HCT116 (cell line): Measurements from ENCODE around the gene KCNH5. TPM values are rescaled to one million over a fixed set of nuclear protein-coding genes. Genes with fewer than 3 reads are reported as not detected.

Experiments used
- ATAC-seq: fragments of 200-7000 bp; cut with Tn5 transposase; 2 replicates; pipeline ENCODE4 v1.9.1; 2020; ENCODE audit warnings: mild to moderate bottlenecking, moderate library complexity
- BruUV-seq: library from RNA; stranded (reverse); fragments of 400-500 nt; replicated peaks from 2 replicates; lab custom pipeline; 2021; lab: Mats Ljungman, UMichigan
- CTCF ChIA-PET: fragments of 300-600 bp; sonication (Branson Sonifier 250); formaldehyde crosslinking; loops from one replicate; lab custom pipeline; 2021; ENCODE audit warnings: antibody characterized with exemption; lab: Charles Lee
- POLR2A ChIA-PET: fragments of 300-600, 350-600 bp; sonication (Branson Sonifier 250); formaldehyde crosslinking; loops from one replicate; lab custom pipeline; 2021; ENCODE audit warnings: antibody characterized with exemption; lab: Charles Lee
- RAD21 ChIA-PET, 2 experiments: fragments of 300-600 bp; sonication (Branson Sonifier 250); formaldehyde crosslinking; loops; one replicate each; lab custom pipeline; 2023; ENCODE audit warnings: low total read pairs in 2 of 2; ENCODE audit not compliant: uncharacterized antibody in 2 of 2, unreplicated experiment in 2 of 2, low non-redundant PET in 1 of 2; lab: Charles Lee
- DNase-seq: peaks from one replicate; pipeline ENCODE4 v3.0.0-alpha.2; 2010; ENCODE audit warnings: low read depth, low spot score
- H2AFZ ChIP-seq: fragments of 200-600 bp; shearing (Covaris generic), sonication (generic); 2 replicates; pipeline ENCODE4 v1.6.1; 2017; ENCODE audit warnings: low read depth, mixed run types, mixed read lengths, antibody characterized with exemption, low read length; ENCODE audit not compliant: poor library complexity, severe bottlenecking
- H3K27ac ChIP-seq: 2 replicates; pipeline ENCODE4 v1.5.1; 2012; ENCODE audit warnings: low read depth, low read length
- H3K27me3 ChIP-seq: fragments of 200-600 bp; sonication (generic); 2 replicates; pipeline ENCODE4 v1.6.1; 2016; ENCODE audit warnings: mixed run types, low read length, mixed read lengths; ENCODE audit not compliant: insufficient read depth
- H3K36me3 ChIP-seq, 2 experiments: fragments of 200-500 bp in 1 of 2; fragments of 200-600 bp in 1 of 2; sonication (Bioruptor generic) in 1 of 2; sonication (generic) in 1 of 2; 2 replicates each; pipeline versions ENCODE4 v1.5.1 to v1.6.1; 2014 to 2016; ENCODE audit warnings: low read length in 2 of 2, inconsistent platforms in 1 of 2, mixed read lengths in 1 of 2, mixed run types in 1 of 2; ENCODE audit not compliant: insufficient read depth in 2 of 2, control insufficient read depth in 1 of 2
- H3K4me1 ChIP-seq, 2 experiments: fragments of 200-600 bp in 1 of 2; sonication (generic) in 1 of 2; 2 replicates each; pipeline versions ENCODE4 v1.5.1 to v1.6.1; 2012 to 2017; ENCODE audit warnings: low read length in 2 of 2, inconsistent platforms in 1 of 2, mild to moderate bottlenecking in 1 of 2, mixed read lengths in 1 of 2, mixed run types in 1 of 2, moderate library complexity in 1 of 2; ENCODE audit not compliant: insufficient read depth in 2 of 2, control insufficient read depth in 1 of 2
- H3K4me2 ChIP-seq: fragments of 200-600 bp; sonication (generic); 2 replicates; pipeline ENCODE4 v1.6.1; 2017; ENCODE audit warnings: mixed run types, low read length, mixed read lengths
- H3K4me3 ChIP-seq, 2 experiments: fragments of 200-600 bp in 1 of 2; sonication (generic) in 1 of 2; replicated peaks in 1 of 2; 2 replicates each; pipeline ENCODE4 v1.5.1; 2011 to 2016; ENCODE audit warnings: low read length in 2 of 2, control low read depth in 1 of 2, low read depth in 1 of 2, mild to moderate bottlenecking in 1 of 2, mixed read lengths in 1 of 2, mixed run types in 1 of 2
- H3K79me2 ChIP-seq: fragments of 200-600 bp; sonication (generic); 2 replicates; pipeline ENCODE4 v1.6.1; 2017; ENCODE audit warnings: mild to moderate bottlenecking, mixed run types, low read length, moderate library complexity, mixed read lengths; ENCODE audit not compliant: insufficient read depth
- H3K9ac ChIP-seq: fragments of 200-600 bp; sonication (generic); 2 replicates; pipeline ENCODE4 v1.6.1; 2016; ENCODE audit warnings: low read length, mixed read lengths
- H3K9me2 ChIP-seq: fragments of 200-600 bp; sonication (generic), shearing (Covaris generic); 2 replicates; pipeline ENCODE4 v1.6.1; 2017; ENCODE audit warnings: mixed run types, mild to moderate bottlenecking, moderate library complexity; ENCODE audit not compliant: insufficient read depth
- H3K9me3 ChIP-seq, 2 experiments: fragments of 200-500 bp in 1 of 2; fragments of 200-600 bp in 1 of 2; sonication (Bioruptor generic) in 1 of 2; sonication (generic) in 1 of 2; 2 replicates each; pipeline ENCODE4 v1.6.1; 2014 to 2017; ENCODE audit warnings: low read length in 2 of 2, mixed read lengths in 2 of 2, inconsistent platforms in 1 of 2, low read depth in 1 of 2, mild to moderate bottlenecking in 1 of 2, mixed run types in 1 of 2, moderate library complexity in 1 of 2; ENCODE audit not compliant: control insufficient read depth in 1 of 2, insufficient read depth in 1 of 2
- H4K20me1 ChIP-seq: fragments of 200-600 bp; sonication (generic), shearing (Covaris generic); 2 replicates; pipeline ENCODE4 v1.6.1; 2017; ENCODE audit warnings: mixed run types, mild to moderate bottlenecking, moderate library complexity; ENCODE audit not compliant: insufficient read depth
- CEBPB ChIP-seq: IDR thresholded peaks from 2 replicates; pipeline ENCODE4 v1.6.1; 2012; ENCODE audit warnings: low read depth
- EGR1 ChIP-seq: IDR thresholded peaks from 2 replicates; pipeline ENCODE4 v1.6.1; 2012; ENCODE audit warnings: low read depth
- EZH2phosphoT487 ChIP-seq: fragments of 200-600 bp; IDR thresholded peaks from 2 replicates; pipeline ENCODE4 v1.6.1; 2018; ENCODE audit warnings: antibody characterized with exemption, borderline replicate concordance
- POLR2A ChIP-seq: IDR thresholded peaks from 2 replicates; pipeline ENCODE4 v1.7.0; 2011; ENCODE audit warnings: borderline replicate concordance; ENCODE audit not compliant: insufficient read depth, insufficient read length; ENCODE audit errors: extremely low read depth
- REST ChIP-seq: IDR thresholded peaks from 2 replicates; pipeline ENCODE4 v1.6.1; 2012; ENCODE audit warnings: low read depth
- SRF ChIP-seq: IDR thresholded peaks from 2 replicates; pipeline ENCODE4 v1.6.1; 2012; ENCODE audit warnings: low read depth
- ZBTB33 ChIP-seq: IDR thresholded peaks from 2 replicates; pipeline ENCODE4 v1.6.1; 2011; ENCODE audit warnings: mild to moderate bottlenecking, low read length, moderate library complexity; ENCODE audit not compliant: insufficient replicate concordance; ENCODE audit errors: extremely low read depth
- ZFX ChIP-seq: fragments of 450-650 bp; IDR thresholded peaks from 2 replicates; pipeline ENCODE4 v1.6.1; 2017
- intact Hi-C: fragments of 100-400 bp; cut with micrococcal nuclease; formaldehyde crosslinking; loops from 2 replicates; pipeline ENCODE4 v1.10.0; 2022
- total RNA-seq: library from RNA; stranded (reverse); gene quantifications from one replicate; pipeline ENCODE4 v1.2.1, GENCODE V29; 2021; ENCODE audit not compliant: unreplicated experiment

KCNH5 gene
- total RNA-seq, 1 experiment from 2014 or later: not detected

GRCh38 chr14:62658631-62659030, 386.6 kb downstream of the KCNH5 start (continued):
- TF ChIP-seq REST: no peak
- no peak for TF ChIP-seq POLR2A
- TF ChIP-seq ZBTB33: no peak
- no peak for TF ChIP-seq EZH2phosphoT487

DNA sequence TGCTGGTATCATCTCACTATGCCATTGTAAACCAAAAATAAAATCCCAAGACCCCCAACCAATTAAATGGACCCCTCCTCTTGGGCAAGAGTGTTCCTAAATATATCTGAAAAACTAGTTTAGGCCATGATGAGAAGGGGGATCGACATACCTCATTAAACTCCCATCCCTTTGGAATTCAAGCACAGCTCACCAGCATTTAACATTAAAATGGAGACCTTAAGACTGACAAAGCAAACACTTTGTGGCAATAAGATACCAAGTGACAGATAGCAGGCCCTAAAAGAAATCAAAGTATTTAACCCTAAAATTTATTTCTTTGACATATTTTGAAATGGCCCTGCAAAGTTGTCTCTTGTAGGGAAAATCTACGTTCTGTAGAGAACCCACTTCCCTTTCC, 387.9 kb downstream of the KCNH5 start:
- no peak overlapping the region for H3K4me2 ChIP-seq
- H3K9me2 ChIP-seq: no peaks in the 10 kb centered on the region
- ChIA-PET RAD21 (no interaction called here), CTCF (no interaction called here)
- ATAC-seq (no peak), DNase-seq (no peak)
- no peaks in the 10 kb centered on the region; a peak in 2 of 4 replicates for H3K9me3 ChIP-seq
- intact Hi-C loops: no loop called here
- no peak overlapping the region for H3K27ac ChIP-seq
- H3K36me3 ChIP-seq: no peaks in the 10 kb centered on the region
- no peaks in the 10 kb centered on the region for H3K4me1 ChIP-seq
- no peak overlapping the region for H3K4me3 ChIP-seq
- H4K20me1 ChIP-seq: no peaks in the 10 kb centered on the region
- no peak for TF ChIP-seq CEBPB
- TF ChIP-seq SRF: no peak
- no peak for TF ChIP-seq ZBTB33
- no peak for TF ChIP-seq ZFX
- TF ChIP-seq POLR2A: no peak
- TF ChIP-seq EGR1: no peak
- TF ChIP-seq, all 23 proteins: peak for 0
- H2AFZ ChIP-seq: no peak overlapping the region
- POLR2A ChIA-PET: no interaction called here
- H3K9ac ChIP-seq: no peak overlapping the region
- no peaks in the 10 kb centered on the region for H3K79me2 ChIP-seq
- BruUV-seq: no TSS peak
- H3K27me3 ChIP-seq: no peaks in the 10 kb centered on the region
